Fibroblast of skin of right biceps (primary cell): ENCODE results near the gene CRISP2.

Experiments
- DNase-seq: peaks from one replicate; pipeline ENCODE4 v3.0.0-alpha.2; 2013

CRISP2 gene

GRCh38 chr6:49653438-49653837 lies 59.9 kb downstream of the CRISP2 start:
- no peak for DNase-seq

DNA sequence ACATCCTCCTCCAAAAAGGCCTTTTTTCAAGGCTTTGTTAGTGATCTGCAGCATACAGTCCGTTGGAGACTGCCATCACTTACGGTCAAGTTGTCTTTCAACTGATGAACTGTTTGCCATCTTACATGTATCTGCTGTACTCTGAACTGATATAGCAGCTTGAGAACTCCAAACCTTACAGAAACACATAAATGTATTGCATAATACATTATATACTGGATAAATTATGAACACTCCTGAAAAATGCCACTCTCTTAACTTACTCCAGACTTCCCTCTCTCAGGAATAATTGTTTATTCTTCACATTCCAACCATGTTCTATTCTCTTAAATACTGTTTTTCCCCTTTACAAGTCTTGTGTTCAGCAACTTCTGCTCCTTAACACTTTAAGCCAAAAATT lies 62.1 kb downstream of the CRISP2 start:
- DNase-seq = no peak

- DNase-seq = no peak
These were observed 63.4 kb downstream of the CRISP2 start for GRCh38 chr6:49649988-49650387.

DNA sequence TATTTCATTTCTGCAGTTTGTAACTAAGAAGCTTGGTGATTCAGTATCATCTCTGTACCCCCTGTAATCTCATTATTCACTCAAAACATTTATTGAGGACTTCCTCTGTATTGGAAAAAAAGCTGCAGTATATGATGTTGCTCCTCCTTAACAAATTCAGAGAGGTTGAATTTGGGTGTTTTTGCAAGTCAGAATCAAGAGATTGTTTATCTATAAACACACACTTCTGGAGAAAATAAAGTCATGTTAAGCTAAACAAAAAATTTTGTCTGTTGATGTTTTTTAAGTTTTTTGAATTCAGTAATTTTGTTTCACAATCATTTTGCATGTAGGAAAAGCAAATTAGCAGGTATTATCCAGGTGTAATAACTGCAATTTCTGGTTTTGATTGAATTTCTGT lies 65.3 kb downstream of the CRISP2 start:
- DNase-seq = no peak

GRCh38 chr6:49647476-49647875 lies 65.9 kb downstream of the CRISP2 start:
- DNase-seq = no peak

DNA sequence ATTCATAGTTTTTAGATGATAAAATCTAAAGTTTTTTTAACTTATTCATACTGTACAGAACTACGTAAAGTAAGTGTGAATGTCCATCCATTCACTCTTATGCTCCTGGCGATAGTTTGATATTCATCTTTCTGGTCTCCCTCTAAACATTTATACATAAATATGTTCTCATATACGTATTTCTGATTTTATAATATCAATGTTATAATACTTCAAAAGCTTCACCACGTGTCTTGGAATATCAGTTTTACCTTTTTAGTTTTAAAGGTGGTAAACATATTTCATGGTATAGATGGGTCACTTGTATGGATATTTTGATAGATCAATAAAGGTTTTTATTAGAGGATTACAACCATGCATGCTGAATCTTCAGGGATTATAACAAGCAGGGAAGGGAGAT lies 66.4 kb downstream of the CRISP2 start:
- DNase-seq = no peak

DNA sequence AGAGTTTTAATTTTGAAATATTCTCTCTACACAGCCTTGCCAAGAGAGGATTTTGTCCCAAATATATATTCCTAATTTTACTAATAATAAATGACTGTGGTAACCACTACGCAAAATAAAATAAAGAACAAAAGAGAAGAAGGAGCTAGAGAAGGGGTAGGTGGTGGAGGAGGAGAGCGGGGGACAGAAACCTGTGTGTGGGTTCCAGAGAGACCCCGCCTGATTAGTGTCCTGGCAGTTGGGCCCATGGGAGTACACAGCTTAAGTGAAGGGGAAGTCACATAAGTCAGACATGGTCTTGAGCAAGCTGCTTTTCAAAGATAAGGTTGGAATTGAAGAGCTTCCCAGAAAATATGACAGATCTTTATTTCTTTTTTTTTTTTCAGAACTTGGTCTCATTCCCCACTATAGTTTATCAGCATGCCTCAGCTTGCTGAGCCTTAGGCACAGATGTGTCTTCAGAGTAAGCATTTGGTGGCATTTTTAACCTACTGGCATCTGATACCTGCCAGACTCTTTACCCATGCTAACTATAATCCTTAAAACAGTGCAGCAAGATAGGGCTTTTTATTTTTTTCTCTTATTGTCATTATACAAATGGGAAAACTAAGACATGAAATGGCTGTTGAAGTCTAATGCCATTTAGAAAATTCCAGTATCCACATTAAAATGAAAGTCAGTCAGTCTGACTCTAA lies 67.1 kb downstream of the CRISP2 start:
- no peak for DNase-seq

GRCh38 chr6:49645139-49645538 lies 68.2 kb downstream of the CRISP2 start:
- no peak for DNase-seq
